MM.1S (cell line): ENCODE measurements around the gene LRRN2.

Source experiments
- DNase-seq: peaks from one replicate; pipeline ENCODE4 v3.0.0-alpha.2; 2015
- H2AFZ ChIP-seq: fragments of 300-600 bp; sonication (generic); 2 replicates; pipeline ENCODE4 v1.6.0; 2016; ENCODE audit warnings: antibody characterized with exemption, low read length
- H3F3A ChIP-seq: fragments of 300-600 bp; sonication (generic); 2 replicates; pipeline ENCODE4 v1.6.1; 2016; ENCODE audit warnings: mild to moderate bottlenecking, antibody characterized with exemption, low read length, moderate library complexity, mixed read lengths; ENCODE audit not compliant: insufficient read depth
- H3K27ac ChIP-seq: fragments of 300-600 bp; sonication (generic); 2 replicates; pipeline ENCODE4 v1.5.1; 2016; ENCODE audit warnings: mild to moderate bottlenecking, low read length
- H3K27me3 ChIP-seq: fragments of 300-600 bp; sonication (generic); replicated peaks from 2 replicates; pipeline ENCODE4 v1.6.0; 2016; ENCODE audit warnings: low read length; ENCODE audit not compliant: insufficient read depth
- H3K36me3 ChIP-seq: fragments of 300-600 bp; sonication (generic); replicated peaks from 2 replicates; pipeline ENCODE4 v1.6.1; 2016; ENCODE audit warnings: mild to moderate bottlenecking, low read length, mixed read lengths; ENCODE audit not compliant: insufficient read depth
- H3K4me1 ChIP-seq: fragments of 300-600 bp; sonication (generic); 2 replicates; pipeline ENCODE4 v1.6.1; 2016; ENCODE audit warnings: low read length, mixed read lengths
- H3K4me2 ChIP-seq: fragments of 300-600 bp; sonication (generic); 2 replicates; pipeline ENCODE4 v1.6.0; 2016; ENCODE audit warnings: low read depth, low read length
- H3K4me3 ChIP-seq: fragments of 300-600 bp; sonication (generic); 2 replicates; pipeline ENCODE4 v1.5.1; 2016; ENCODE audit warnings: low read length, mixed read lengths
- H3K79me2 ChIP-seq: fragments of 300-600 bp; sonication (generic); 2 replicates; pipeline ENCODE4 v1.6.1; 2016; ENCODE audit warnings: mixed run types, low read length, mixed read lengths
- H3K9ac ChIP-seq: fragments of 300-600 bp; sonication (generic); 2 replicates; pipeline ENCODE4 v1.6.1; 2016; ENCODE audit warnings: low read length, mixed read lengths
- H3K9me2 ChIP-seq: fragments of 300-600 bp; sonication (generic); replicated peaks from 2 replicates; pipeline ENCODE4 v1.6.1; 2016; ENCODE audit warnings: mild to moderate bottlenecking, low read length, mixed read lengths; ENCODE audit not compliant: insufficient read depth
- H3K9me3 ChIP-seq: fragments of 300-600 bp; sonication (generic); replicated peaks from 2 replicates; pipeline ENCODE4 v1.6.1; 2016; ENCODE audit warnings: mild to moderate bottlenecking, low read length, mixed read lengths; ENCODE audit not compliant: insufficient read depth
- H4K20me1 ChIP-seq: fragments of 300-600 bp; sonication (generic); 2 replicates; pipeline ENCODE4 v1.6.1; 2016; ENCODE audit warnings: mild to moderate bottlenecking, low read length, moderate library complexity, mixed read lengths; ENCODE audit not compliant: insufficient read depth
- EZH2 ChIP-seq: fragments of 300-600 bp; sonication (generic); optimal IDR thresholded peaks from 2 replicates; pipeline ENCODE3; 2017; ENCODE audit warnings: low read depth, mild to moderate bottlenecking, antibody characterized with exemption, low read length, mixed read lengths
- EZH2phosphoT487 ChIP-seq: fragments of 300-600 bp; sonication (generic); IDR thresholded peaks from 2 replicates; pipeline ENCODE4 v1.6.1; 2018; ENCODE audit warnings: antibody characterized with exemption, low read length
- TF ChIP-seq, protein P1 (sequence below): fragments of 300-600 bp; sonication (generic); IDR thresholded peaks from 2 replicates; pipeline ENCODE4 v1.5.1; 2016; ENCODE audit warnings: antibody characterized with exemption, low read length, mixed read lengths

LRRN2 gene

GRCh38 chr1:204662530-204662929, 23.0 kb downstream of the LRRN2 start:
- Histone ChIP-seq H3K4me1 (no peaks in the 10 kb centered on the region), H3K27ac (no peak overlapping the region), H3K79me2 (no peaks in the 10 kb centered on the region), H2AFZ (no peak overlapping the region), H3K9me2 (no peaks in the 10 kb centered on the region), H3F3A (no peaks in the 10 kb centered on the region), H3K9me3 (no peaks in the 10 kb centered on the region), H3K4me3 (no peak overlapping the region), H3K36me3 (no peaks in the 10 kb centered on the region), H3K9ac (no peak overlapping the region), H3K4me2 (no peak overlapping the region), H4K20me1 (no peaks in the 10 kb centered on the region), H3K27me3 (no peaks in the 10 kb centered on the region)
- DNase-seq = no peak
- no peak for TF ChIP-seq EZH2
- no peak for TF ChIP-seq EZH2phosphoT487
- TF ChIP-seq, protein P1, sequence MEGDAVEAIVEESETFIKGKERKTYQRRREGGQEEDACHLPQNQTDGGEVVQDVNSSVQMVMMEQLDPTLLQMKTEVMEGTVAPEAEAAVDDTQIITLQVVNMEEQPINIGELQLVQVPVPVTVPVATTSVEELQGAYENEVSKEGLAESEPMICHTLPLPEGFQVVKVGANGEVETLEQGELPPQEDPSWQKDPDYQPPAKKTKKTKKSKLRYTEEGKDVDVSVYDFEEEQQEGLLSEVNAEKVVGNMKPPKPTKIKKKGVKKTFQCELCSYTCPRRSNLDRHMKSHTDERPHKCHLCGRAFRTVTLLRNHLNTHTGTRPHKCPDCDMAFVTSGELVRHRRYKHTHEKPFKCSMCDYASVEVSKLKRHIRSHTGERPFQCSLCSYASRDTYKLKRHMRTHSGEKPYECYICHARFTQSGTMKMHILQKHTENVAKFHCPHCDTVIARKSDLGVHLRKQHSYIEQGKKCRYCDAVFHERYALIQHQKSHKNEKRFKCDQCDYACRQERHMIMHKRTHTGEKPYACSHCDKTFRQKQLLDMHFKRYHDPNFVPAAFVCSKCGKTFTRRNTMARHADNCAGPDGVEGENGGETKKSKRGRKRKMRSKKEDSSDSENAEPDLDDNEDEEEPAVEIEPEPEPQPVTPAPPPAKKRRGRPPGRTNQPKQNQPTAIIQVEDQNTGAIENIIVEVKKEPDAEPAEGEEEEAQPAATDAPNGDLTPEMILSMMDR = no peak

GRCh38 chr1:204660509-204660908, 25.0 kb downstream of the LRRN2 start:
- no peak for DNase-seq
- TF ChIP-seq EZH2 = no peak
- TF ChIP-seq, protein P1 = no peak
- TF ChIP-seq EZH2phosphoT487 = no peak
- H3K27ac ChIP-seq = no peak overlapping the region
- H3K27me3 ChIP-seq = no peaks in the 10 kb centered on the region
- no peak overlapping the region for H2AFZ ChIP-seq
- no peak overlapping the region for H3K9ac ChIP-seq
- no peaks in the 10 kb centered on the region for H3K4me1 ChIP-seq
- H3K4me2 ChIP-seq = no peak overlapping the region
- H3K9me3 ChIP-seq = no peaks in the 10 kb centered on the region
- H3K4me3 ChIP-seq = no peak overlapping the region
- no peaks in the 10 kb centered on the region for H4K20me1 ChIP-seq
- no peaks in the 10 kb centered on the region for H3K79me2 ChIP-seq
- H3F3A ChIP-seq = no peaks in the 10 kb centered on the region
- no peaks in the 10 kb centered on the region for H3K9me2 ChIP-seq
- H3K36me3 ChIP-seq = no peaks in the 10 kb centered on the region

DNA sequence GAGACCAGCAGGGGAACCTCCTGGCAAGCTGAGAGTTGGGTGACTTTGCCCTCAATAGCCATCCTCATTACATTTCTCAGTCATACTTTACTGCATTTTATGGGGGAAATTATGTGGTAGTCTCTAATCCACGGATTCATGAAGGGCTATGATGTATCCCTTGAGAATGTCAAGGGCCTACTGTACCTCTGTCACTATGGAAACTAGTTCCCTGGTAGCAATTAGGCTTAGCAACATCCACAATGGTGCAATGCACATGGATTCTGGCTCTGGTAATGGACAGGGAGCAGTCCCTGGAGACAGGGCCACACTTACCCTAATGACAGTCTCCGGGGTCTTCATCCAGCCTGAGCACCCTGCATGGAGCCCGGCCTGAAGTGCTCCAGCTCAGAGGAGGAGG, 26.5 kb downstream of the LRRN2 start:
- Histone ChIP-seq H3F3A (no peaks in the 10 kb centered on the region), H3K4me3 (no peak overlapping the region), H2AFZ (no peak overlapping the region), H3K4me1 (no peaks in the 10 kb centered on the region), H4K20me1 (no peaks in the 10 kb centered on the region), H3K9ac (no peak overlapping the region), H3K36me3 (no peaks in the 10 kb centered on the region), H3K27ac (no peak overlapping the region), H3K9me3 (no peaks in the 10 kb centered on the region), H3K9me2 (no peaks in the 10 kb centered on the region), H3K4me2 (no peak overlapping the region), H3K27me3 (no peaks in the 10 kb centered on the region), H3K79me2 (no peaks in the 10 kb centered on the region)
- DNase-seq = no peak
- TF ChIP-seq, protein P1 = no peak
- no peak for TF ChIP-seq EZH2phosphoT487
- no peak for TF ChIP-seq EZH2
